Measurements from ENCODE around the gene ICAM3.
A peak's percentile ranks its signal among the peaks of the same experiment; 100 is the strongest.
"Not testable (repeated sequence)": the region's sequence is repeated elsewhere in the genome, so short reads cannot be mapped to it uniquely, and the experiment has no call there.

The ICAM3 gene

GRCh38 chr19:10339380-10339960 lies at the start of gene ICAM3:
Gene ICAM3, minus strand, starts transcription at chr19:10339624. Its CDS starts 10 bp downstream, at chr19:10339614.
- H3K27me3 Mint-ChIP-seq, result no peaks in the 10 kb centered on the region
- ATAC-seq (replicated peaks; ENCODE audit: extremely low read depth, poor library complexity, severe bottlenecking) (peak; percentile 93), DNase-seq (ENCODE audit: low spot score in 2 of 2) (peak; percentile 32 to 45)
- peaks cover 24% of the 10 kb centered on the region for H3K4me1 Mint-ChIP-seq
- no peaks in the 10 kb centered on the region for H3K9me3 Mint-ChIP-seq
- H3K27ac Mint-ChIP-seq (ENCODE audit: low read depth), result peak within 1 kb of the TSS; percentile 92
- H3K36me3 Mint-ChIP-seq (ENCODE audit: insufficient read depth), result peaks cover 12% of the 10 kb centered on the region
- peak within 1 kb of the TSS; percentile 85 for H3K4me3 Mint-ChIP-seq

GRCh38 chr19:10388957-10389356 lies 49.5 kb upstream of the ICAM3 start:
- H3K27ac Mint-ChIP-seq (ENCODE audit: low read depth), result no peak overlapping the region
- no peak overlapping the region for H3K4me3 Mint-ChIP-seq
- H3K9me3 Mint-ChIP-seq, result no peaks in the 10 kb centered on the region
- no peaks in the 10 kb centered on the region for H3K27me3 Mint-ChIP-seq
- H3K36me3 Mint-ChIP-seq (ENCODE audit: insufficient read depth), result peaks cover 29% of the 10 kb centered on the region
- DNase-seq (ENCODE audit: low spot score in 2 of 2) (peak; percentile 66 to 81), ATAC-seq (replicated peaks; ENCODE audit: extremely low read depth, poor library complexity, severe bottlenecking) (peak; percentile 52)
- H3K4me1 Mint-ChIP-seq, result peaks cover 6% of the 10 kb centered on the region

- Mint-ChIP-seq H3K27me3 (no peaks in the 10 kb centered on the region), H3K4me1 (peaks cover 13% of the 10 kb centered on the region), H3K27ac (ENCODE audit: low read depth) (no peak overlapping the region), H3K9me3 (no peaks in the 10 kb centered on the region), H3K4me3 (no peak overlapping the region), H3K36me3 (ENCODE audit: insufficient read depth) (peaks cover 19% of the 10 kb centered on the region)
- DNase-seq (ENCODE audit: low spot score in 2 of 2) (no peak), ATAC-seq (replicated peaks; ENCODE audit: extremely low read depth, poor library complexity, severe bottlenecking) (no peak)
These were observed 45.2 kb upstream of the ICAM3 start for GRCh38 chr19:10384580-10384979.

GRCh38 chr19:10383223-10383499 lies 43.7 kb upstream of the ICAM3 start:
- peaks cover 16% of the 10 kb centered on the region for H3K36me3 Mint-ChIP-seq (ENCODE audit: insufficient read depth)
- not testable (repeated sequence) for DNase-seq (ENCODE audit: low spot score in 2 of 2); H3K27ac Mint-ChIP-seq (ENCODE audit: low read depth); H3K27me3 Mint-ChIP-seq; H3K4me3 Mint-ChIP-seq; ATAC-seq (replicated peaks; ENCODE audit: extremely low read depth, poor library complexity, severe bottlenecking); H3K9me3 Mint-ChIP-seq
- peaks cover 20% of the 10 kb centered on the region for H3K4me1 Mint-ChIP-seq

GRCh38 chr19:10380313-10381102 lies 41.1 kb upstream of the ICAM3 start, which contains the start of gene TYK2:
Gene TYK2, minus strand, starts transcription at chr19:10380572. Its CDS starts 2,166 bp downstream, at chr19:10378406.
- ATAC-seq (replicated peaks; ENCODE audit: extremely low read depth, poor library complexity, severe bottlenecking) (peak; percentile 100), DNase-seq (ENCODE audit: low spot score in 2 of 2) (peak; percentile 96)
- Mint-ChIP-seq H3K4me3 (peak within 1 kb of the TSS; percentile 87), H3K9me3 (no peaks in the 10 kb centered on the region), H3K36me3 (ENCODE audit: insufficient read depth) (peaks cover 29% of the 10 kb centered on the region), H3K27ac (ENCODE audit: low read depth) (peak within 1 kb of the TSS; percentile 88), H3K4me1 (peaks cover 20% of the 10 kb centered on the region), H3K27me3 (no peaks in the 10 kb centered on the region)

GRCh38 chr19:10379880-10380312 lies 40.5 kb upstream of the ICAM3 start:
- H3K4me3 Mint-ChIP-seq, result peak overlapping the region; percentile 87
- H3K27me3 Mint-ChIP-seq, result no peaks in the 10 kb centered on the region
- H3K9me3 Mint-ChIP-seq, result no peaks in the 10 kb centered on the region

GRCh38 chr19:10378124-10378523 lies 38.7 kb upstream of the ICAM3 start:
- ATAC-seq (replicated peaks; ENCODE audit: extremely low read depth, poor library complexity, severe bottlenecking), result no peak
- Mint-ChIP-seq H3K27me3 (no peaks in the 10 kb centered on the region), H3K36me3 (ENCODE audit: insufficient read depth) (peaks cover 40% of the 10 kb centered on the region), H3K27ac (ENCODE audit: low read depth) (no peak overlapping the region), H3K4me3 (no peak overlapping the region), H3K9me3 (no peaks in the 10 kb centered on the region), H3K4me1 (peaks cover 20% of the 10 kb centered on the region)
- no peak for DNase-seq (ENCODE audit: low spot score in 2 of 2)

More at GRCh38 chr19:10379880-10380312, 40.5 kb upstream of the ICAM3 start:
- DNase-seq (ENCODE audit: low spot score in 2 of 2), result no peak
- H3K4me1 Mint-ChIP-seq, result peaks cover 20% of the 10 kb centered on the region
- peak; percentile 7 for ATAC-seq (replicated peaks; ENCODE audit: extremely low read depth, poor library complexity, severe bottlenecking)
- H3K27ac Mint-ChIP-seq (ENCODE audit: low read depth), result peak overlapping the region; percentile 88
- peaks cover 34% of the 10 kb centered on the region for H3K36me3 Mint-ChIP-seq (ENCODE audit: insufficient read depth)

- not testable (repeated sequence) for H3K27ac Mint-ChIP-seq (ENCODE audit: low read depth); ATAC-seq (replicated peaks; ENCODE audit: extremely low read depth, poor library complexity, severe bottlenecking); DNase-seq (ENCODE audit: low spot score in 2 of 2); H3K4me3 Mint-ChIP-seq; H3K9me3 Mint-ChIP-seq; H3K27me3 Mint-ChIP-seq
- H3K4me1 Mint-ChIP-seq, result peaks cover 20% of the 10 kb centered on the region
- peaks cover 46% of the 10 kb centered on the region for H3K36me3 Mint-ChIP-seq (ENCODE audit: insufficient read depth)
These were observed 37.8 kb upstream of the ICAM3 start for GRCh38 chr19:10377140-10377640.

GRCh38 chr19:10374931-10375330 lies 35.5 kb upstream of the ICAM3 start:
- Mint-ChIP-seq H3K27me3 (no peaks in the 10 kb centered on the region), H3K4me3 (no peak overlapping the region), H3K4me1 (peaks cover 11% of the 10 kb centered on the region), H3K9me3 (no peaks in the 10 kb centered on the region), H3K36me3 (ENCODE audit: insufficient read depth) (peaks cover 45% of the 10 kb centered on the region), H3K27ac (ENCODE audit: low read depth) (no peak overlapping the region)
- ATAC-seq (replicated peaks; ENCODE audit: extremely low read depth, poor library complexity, severe bottlenecking), result no peak
- no peak for DNase-seq (ENCODE audit: low spot score in 2 of 2)

GRCh38 chr19:10372690-10373089 lies 33.3 kb upstream of the ICAM3 start:
- Mint-ChIP-seq H3K27me3 (no peaks in the 10 kb centered on the region), H3K36me3 (ENCODE audit: insufficient read depth) (peaks cover 53% of the 10 kb centered on the region), H3K27ac (ENCODE audit: low read depth) (no peak overlapping the region), H3K4me1 (peaks cover 6% of the 10 kb centered on the region), H3K4me3 (no peak overlapping the region), H3K9me3 (no peaks in the 10 kb centered on the region)
- ATAC-seq (replicated peaks; ENCODE audit: extremely low read depth, poor library complexity, severe bottlenecking) (no peak), DNase-seq (ENCODE audit: low spot score in 2 of 2) (no peak)

- no peak overlapping the region for H3K27ac Mint-ChIP-seq (ENCODE audit: low read depth)
- DNase-seq (ENCODE audit: low spot score in 2 of 2), result no peak
- no peak for ATAC-seq (replicated peaks; ENCODE audit: extremely low read depth, poor library complexity, severe bottlenecking)
- H3K4me1 Mint-ChIP-seq, result peaks cover 6% of the 10 kb centered on the region
- no peak overlapping the region for H3K4me3 Mint-ChIP-seq
- H3K36me3 Mint-ChIP-seq (ENCODE audit: insufficient read depth), result peaks cover 54% of the 10 kb centered on the region
- H3K9me3 Mint-ChIP-seq, result no peaks in the 10 kb centered on the region
- no peaks in the 10 kb centered on the region for H3K27me3 Mint-ChIP-seq
These were observed 28.8 kb upstream of the ICAM3 start for GRCh38 chr19:10368101-10368803.

GRCh38 chr19:10366950-10367512 lies 27.6 kb upstream of the ICAM3 start:
- H3K27ac Mint-ChIP-seq (ENCODE audit: low read depth); H3K27me3 Mint-ChIP-seq; DNase-seq (ENCODE audit: low spot score in 2 of 2); H3K9me3 Mint-ChIP-seq; ATAC-seq (replicated peaks; ENCODE audit: extremely low read depth, poor library complexity, severe bottlenecking); H3K4me1 Mint-ChIP-seq; H3K4me3 Mint-ChIP-seq: not testable (repeated sequence)
- peaks cover 52% of the 10 kb centered on the region for H3K36me3 Mint-ChIP-seq (ENCODE audit: insufficient read depth)

All from central memory CD8-positive, alpha-beta T cell (primary cell).